DMS53 treated with DMSO at 0.1 percent for 48 hours (cell line): ENCODE measurements around the gene HEYL.
A peak's percentile ranks its signal among the peaks of the same experiment; 100 is the strongest.

ENCODE experiments used
- DNase-seq: peaks from one replicate; lab custom pipeline; 2025; ENCODE audit not compliant: unreplicated experiment; lab: John Stamatoyannopoulos, UW

The HEYL gene

DNA sequence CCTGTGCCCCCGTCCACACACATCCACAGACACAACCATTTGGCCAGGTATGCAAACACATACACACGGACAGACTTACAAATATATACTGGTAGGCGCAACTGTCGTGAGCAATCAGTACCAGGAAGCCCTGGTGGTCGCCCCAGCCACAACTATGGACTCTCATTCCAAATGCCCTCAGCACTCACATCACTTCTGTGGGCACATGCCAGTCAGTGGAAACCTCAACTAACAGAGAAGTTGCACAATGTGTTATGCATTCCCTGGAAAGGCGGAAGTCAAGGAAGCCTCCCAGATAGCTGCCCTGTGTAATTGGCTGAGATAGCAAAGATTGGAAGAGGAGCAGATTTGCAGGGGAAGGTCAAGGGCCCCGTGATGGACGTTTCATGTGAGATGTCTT lies 1.4 kb upstream of the HEYL start:
- no peak for DNase-seq

DNA sequence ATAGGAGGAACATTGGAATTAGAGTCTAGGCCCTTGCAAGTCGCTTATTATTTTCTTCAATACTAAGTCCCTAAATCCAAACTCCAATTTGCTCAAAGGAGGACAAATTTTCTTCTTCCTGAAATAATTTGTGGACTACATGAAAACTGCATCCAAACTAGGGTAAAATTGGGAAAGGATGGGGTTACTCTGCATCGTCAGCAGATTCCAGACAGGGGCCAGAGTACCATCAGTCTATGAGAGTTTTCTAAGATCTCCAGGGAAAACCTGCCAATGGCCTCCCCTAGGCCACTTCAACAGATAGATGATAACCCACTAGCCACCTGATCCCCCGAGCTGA lies 508 bp downstream of the HEYL start:
- no peak for DNase-seq

DNA sequence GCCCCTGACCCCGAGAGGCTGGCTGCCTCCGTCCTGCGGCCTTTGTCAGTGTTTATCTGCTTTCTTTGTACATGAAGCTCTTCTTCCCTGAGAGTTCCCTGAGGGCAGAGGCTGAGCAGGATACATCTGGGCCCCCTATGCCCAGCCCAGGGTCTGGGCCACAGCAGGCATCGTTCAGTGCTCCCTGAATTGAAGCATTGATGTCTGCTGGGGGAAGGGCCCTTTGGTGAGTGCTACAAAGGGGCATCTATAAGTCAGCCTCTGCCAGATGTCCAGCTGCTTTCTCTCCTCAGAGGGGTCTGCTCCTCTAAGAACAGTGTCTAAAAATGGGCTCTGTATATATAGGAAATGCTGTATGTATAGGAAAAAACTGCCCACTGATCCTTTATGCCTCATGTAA lies 2.1 kb downstream of the HEYL start:
- DNase-seq: no peak

DNA sequence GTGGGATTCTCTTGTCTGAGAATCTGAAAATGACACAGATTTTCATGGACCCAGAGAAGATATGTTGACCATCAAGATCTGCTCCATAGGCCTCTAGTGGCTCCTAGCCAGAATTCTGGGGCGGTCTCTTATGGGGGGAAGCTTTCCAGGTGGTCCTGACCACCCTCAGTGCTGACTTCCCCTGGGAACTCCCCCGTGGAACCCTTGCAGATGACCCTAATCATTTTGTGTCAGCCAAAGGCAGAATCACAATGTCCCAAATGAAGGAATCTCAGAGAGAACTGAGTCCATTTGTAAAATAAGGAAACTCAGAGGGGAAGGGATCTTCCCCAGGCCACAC lies 3.6 kb downstream of the HEYL start:
- no peak for DNase-seq

DNA sequence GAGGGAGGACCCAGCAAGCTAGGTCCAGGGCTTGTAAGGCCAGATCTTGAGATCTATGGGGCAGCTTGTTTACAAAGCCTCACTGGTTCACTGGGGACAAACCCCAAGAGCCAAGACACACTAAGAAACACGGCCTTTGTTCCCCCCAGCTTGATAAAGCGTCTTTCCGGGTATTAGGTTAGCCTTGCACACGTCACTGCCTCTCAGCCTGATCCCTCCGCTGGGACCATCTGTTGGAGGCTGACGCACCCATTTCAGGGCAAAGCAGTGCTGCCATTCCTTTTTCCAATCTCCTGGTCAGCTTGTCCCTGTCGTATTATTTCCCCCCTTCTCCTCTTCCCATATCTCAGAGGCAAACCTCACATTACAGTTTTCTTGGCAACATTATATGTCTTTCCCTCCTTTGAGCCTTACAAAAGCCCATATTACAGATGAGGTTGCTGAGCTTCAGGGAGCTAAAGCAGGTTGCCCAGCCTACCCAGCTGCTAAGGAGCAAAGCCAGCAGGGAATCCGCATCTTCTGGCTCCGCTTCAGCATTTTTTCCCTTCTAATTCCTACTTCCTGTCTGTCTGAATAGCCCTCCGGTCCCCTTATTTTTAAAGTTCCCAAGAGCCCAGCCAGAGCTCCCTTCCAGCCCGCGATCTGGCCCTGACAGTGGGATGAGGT lies 4.1 kb downstream of the HEYL start:
- DNase-seq: no peak

DNA sequence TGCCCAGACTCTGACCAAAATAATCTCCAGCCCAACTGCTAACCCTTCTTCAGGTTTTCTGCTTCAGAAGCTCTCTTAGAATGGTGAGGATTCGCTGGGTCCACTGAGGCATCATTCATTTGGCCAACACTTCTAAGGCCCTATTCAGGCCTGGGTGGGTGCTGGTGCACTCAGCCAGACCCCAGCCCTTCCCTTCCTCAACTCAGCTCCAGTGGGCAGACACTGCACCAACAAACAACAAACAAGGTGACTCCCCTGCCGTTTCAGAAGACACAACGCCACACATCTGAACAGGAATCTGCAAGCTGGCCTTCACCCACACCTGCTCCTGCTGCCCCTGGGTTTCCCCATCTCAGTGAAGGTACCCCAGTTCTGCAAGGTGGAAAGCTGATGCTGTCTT lies 6.0 kb downstream of the HEYL start:
- no peak for DNase-seq

DNA sequence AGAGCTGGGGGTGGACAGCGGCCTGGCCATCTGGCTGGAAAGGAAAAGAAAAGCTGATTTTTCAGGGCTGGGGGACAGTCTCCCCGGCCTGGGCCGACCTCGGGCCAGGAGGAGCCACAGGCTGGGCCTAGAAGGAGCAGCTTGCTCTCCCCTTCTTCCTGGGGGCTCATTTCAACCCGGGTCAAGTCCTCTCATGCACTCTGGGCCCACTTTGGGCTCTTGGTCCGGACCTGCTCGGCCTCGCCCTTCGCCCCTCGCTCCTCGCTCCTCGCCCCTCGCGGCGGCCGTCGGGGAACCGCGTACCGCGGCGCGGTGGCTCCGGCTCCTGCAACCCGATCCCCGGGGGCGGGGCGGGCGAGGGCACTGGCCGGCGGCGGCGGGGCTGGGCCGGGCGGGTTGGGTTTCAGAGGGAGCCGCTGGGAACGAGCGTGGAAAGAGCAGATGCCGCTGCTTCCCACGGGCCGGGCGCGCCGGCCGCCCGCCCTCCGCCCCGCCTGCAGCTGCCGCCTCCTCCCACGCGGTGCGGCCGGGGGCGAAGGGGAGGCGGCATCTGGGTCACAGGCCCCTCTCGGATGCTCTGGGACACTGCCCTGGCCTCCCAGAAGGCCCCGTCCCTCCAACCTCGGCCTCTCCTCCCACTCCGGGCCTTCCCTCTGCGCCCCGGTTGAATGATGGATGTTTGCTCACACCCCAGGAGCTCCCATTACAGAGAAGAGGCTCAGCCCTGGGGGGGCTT lies 6.6 kb downstream of the HEYL start:
- DNase-seq: peak; percentile 22

DNA sequence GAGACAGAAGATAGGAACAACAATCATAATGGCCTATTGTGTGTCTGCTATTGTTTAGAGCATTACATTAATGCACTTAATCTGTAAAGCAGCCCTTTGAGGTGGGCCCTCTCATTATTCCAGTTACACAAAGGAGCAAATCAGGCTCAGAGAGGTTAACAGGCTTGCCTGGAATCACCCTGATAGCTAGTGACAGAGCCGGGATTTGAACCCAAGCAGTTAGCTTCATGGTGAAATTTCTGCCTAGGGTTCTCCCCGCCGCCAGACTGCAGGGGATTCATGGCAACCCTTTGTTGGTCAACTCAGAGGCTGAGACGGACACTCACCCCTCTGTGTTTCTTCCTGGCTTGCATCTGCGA lies 7.1 kb downstream of the HEYL start:
- DNase-seq: no peak

DNA sequence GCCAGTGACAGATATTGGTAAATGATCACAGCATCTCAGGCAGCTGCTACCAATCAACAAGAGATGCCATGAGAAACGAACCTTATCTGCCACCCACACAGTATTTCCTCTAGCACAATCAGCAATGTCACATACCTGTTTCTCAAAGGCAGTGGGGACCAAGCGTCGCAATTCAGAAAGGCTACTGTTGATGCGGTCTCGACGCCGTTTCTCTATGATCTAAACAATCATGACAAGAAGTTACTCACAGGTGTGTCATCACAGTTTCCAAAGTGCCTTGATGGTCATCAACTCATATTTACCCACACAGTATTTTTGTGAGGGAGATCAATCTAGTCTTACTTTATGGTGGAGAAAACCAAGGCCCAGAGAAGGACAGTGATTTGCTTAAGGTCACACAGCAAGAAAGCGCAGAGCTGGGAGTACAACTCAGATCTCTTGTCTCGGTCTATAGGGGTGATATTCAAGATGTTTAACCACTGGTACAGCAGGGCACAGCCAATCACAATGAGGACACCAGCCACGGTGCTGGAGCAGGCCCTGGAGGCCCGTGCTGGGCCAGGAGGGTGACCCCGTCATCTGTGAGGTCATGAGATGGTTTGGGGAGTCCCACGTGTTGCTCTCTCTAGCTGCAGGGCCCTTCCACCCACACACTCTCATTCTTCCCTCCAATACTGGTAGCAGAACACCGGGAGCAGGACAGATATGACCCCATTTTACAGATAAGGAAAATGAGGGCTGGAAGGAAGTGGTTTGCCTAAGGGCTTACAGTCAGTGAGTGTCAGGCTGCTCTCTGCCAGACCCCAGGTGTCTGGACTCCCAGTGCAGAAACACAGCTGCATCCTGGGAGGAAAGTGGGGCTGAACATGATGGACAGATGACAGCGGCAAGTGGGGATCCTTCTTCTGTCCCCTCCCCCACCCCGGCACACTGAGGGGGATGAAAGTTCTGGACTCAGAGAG lies 7.8 kb downstream of the HEYL start:
- DNase-seq: no peak

DNA sequence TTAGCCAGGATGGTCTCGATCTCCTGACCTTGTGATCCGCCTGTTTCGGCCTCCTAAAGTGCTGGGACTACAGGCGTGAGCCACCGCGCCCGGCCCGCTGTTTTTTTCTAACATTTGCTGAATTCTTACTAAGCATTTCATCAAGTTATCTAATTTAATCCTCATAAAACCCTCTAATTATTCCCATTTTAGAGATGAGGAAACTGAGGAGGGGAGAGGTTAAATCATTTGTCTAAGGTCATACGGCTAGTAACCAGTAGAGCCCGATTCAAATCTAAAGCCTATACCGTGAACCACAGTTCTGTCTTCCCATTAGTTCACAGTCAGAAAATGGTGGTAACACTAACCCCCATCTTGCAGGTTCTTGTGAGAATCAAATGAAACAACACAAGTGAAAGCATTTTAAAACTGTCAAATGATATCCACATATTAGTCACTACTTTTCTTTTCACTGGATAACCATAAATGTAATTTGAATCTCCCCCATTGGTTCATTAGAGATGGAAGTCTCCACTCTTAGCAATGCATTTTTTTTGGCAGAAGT lies 10.6 kb downstream of the HEYL start:
- no peak for DNase-seq

DNA sequence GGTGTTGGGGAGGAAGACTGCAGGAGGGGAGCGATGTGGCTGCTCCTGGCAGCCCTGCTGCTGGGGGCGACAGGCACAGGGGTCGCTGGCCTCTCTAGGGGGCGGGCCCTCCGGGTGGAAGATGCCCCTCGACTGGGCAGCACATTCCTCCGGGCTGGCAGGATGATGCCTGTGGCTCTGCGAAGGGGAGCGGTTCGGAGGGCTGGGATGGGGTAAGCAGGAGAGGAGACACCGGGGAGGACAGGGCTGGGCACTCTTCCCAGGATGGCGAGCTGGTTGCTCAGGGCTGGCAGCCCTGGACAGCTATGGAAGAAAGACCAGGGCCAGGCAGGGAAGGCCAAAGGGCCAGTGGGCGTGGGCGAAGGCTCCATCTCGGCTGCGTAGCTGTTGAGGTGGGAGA lies 12.8 kb downstream of the HEYL start:
- no peak for DNase-seq

DNA sequence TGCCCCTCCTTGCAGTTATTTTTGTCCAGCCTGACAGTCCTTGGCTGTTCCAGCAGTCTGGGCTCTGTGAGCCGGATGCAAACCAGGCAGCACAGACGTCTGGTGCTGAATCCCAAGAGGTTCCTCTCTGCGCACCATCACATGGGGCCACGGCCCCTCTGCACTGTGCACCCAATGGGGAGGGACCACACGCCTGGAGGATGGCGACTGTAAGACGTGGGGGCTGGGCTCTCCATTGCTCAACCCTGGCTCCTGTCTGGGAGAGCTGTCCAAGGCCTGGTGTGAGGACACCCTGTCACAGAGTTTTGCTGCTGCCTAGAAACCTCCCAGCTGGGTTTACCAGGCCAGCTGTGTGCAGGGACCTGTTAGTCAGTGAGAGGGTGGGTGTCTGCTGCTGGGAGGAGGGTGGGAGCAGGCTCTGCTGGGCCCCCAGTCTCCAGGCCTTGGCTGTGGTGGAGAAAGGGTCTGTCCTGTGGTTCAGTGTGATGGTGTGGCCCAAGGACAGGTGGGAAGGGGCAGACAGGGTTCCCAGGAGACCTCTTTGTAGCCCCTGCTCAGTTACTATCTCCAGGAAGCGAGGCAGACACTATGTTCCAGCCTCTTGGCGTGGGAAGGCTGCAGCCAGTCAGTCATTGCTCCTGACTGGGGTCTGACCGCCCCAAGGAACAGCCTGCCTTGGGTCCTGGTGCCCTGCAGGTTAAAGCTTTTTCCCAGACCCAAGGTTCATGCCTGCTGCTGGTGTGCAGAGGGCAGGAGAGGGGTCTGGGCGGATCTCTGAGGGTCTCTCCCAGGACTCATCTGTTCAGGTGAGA lies 13.8 kb downstream of the HEYL start:
- DNase-seq: no peak

DNA sequence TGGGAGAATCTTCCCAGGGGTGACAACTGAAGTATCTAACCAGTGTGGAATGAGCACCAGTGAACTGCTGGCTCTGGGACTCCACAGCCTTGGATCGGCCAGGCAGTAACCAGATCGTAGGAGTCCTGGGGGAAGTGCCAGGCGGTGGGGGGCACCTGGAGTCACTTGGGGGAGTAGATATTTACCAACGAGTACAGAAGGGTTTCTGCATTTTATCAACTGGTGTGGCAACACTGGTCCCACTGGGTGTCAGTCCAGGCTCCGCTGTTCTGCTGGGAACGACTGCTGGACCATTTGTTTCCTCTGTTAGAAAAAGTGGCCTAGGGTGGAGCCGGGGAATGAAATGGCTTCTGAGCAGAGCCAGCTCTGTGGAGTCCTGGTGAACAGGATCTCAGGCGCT lies 14.4 kb downstream of the HEYL start:
- DNase-seq: no peak

DNA sequence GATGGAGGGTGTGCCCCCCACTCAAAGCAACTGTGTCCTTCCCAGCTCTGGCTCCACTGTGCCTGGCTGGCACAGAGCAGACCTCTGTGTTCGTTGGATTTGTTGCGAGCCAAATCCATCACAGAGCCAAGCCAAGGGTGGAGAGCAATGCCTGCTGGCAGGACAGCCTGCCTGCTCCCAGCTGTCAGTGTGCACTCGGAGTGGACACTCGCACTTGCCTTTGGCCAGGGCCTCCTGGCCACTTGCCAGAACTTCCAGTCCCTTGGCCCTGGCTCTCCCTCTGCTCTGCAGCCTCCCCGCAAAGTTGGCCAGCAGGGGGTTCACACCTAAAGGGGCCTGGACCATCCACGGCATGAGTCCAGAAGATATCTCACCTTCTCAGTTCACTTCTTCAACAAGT lies 16.4 kb downstream of the HEYL start:
- no peak for DNase-seq

DNA sequence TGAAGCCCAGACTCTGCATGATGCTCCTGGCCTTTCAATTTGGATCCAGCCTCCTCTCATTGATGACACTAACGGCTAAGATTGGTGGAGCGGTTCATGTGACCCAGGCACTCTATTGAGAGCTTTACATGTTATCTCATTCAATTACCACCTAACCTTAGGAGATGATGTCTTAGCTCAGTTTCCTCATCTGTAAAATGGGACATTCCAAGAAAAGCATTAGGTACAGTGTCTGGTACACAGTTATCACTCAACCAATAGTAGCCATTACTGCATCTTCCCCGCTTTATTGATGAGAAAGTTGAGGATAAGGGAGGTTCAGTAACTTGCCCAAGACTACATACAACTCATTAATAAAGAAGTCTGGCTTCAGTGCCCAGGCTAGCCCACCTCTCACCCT lies 17.0 kb downstream of the HEYL start:
- DNase-seq: no peak

DNA sequence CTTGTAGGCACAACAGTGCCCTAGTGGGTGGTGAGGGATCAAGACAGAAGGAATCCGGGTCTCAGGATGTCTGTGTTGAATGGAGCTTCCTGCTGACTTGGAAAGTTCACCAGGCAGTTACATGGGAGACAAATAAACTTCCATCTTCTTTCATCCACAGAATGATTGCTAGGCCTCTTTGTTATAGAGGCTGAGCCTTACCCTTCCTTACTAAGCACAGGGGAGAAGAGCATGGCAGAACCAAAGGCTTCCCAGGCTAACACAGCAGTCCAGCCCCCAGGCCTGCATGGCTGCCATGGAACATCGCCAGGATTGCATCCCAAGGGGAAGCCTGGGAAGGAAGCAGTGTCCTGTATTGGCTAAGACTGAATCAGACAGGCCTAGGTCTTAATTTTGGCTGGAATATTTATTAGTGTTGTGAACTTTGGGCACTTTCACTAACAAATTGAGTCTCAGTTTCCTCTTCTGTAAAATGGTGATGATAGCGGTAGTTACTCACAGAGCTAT lies 18.7 kb downstream of the HEYL start:
- no peak for DNase-seq

DNA sequence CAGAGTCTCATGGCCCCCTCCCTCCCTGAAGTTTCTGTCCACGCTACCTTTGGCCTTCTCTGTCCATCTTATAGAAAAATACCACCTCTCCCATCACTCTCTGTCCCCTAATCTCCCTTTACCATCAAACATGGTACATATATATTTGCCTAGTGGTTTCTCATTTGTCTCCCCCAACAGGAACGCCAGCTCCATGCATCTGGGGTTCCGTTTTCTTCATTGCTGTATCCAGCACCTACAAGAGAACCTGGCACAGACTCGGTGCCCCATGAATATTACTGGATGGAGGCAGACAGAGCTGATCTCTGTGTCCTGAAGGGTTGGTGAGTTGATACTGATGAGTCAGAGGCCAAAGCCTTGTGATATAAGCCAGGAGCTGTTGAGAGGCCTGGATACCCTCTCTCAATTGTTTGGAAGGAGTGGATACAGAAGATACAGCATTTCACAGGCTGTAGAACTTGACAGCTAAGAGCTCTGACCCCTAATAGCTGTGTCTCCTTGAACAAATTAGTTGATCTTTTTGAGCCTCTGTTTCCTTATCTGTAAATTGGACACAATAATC lies 21.9 kb downstream of the HEYL start:
- DNase-seq: no peak

DNA sequence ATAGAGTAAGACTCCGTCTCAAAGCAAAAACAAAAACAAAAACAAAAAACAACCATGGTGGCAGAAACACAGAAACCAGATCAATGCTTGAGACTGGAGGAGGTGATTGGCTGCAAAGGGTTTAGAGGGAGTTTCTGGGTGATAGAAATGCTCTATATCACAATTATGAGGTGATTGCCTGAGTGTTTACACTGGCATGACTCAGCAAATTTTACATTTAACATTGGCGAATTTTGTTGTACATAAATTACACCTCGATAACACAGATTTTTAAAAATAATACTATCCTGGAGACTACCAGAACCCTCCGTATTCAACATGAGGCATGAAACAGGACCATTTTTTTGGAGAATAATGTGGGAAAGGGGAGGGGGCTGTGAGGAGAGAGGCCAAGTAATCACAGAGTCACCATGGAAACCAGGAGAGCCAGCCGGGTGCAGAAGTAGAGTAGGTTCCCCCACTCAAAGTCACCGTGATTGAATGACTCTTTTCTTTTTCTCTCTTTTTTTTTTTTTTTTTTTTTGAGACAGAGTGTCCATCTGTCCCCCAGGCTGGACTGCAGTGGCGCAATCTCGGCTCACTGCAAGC lies 24.3 kb downstream of the HEYL start:
- no peak for DNase-seq

DNA sequence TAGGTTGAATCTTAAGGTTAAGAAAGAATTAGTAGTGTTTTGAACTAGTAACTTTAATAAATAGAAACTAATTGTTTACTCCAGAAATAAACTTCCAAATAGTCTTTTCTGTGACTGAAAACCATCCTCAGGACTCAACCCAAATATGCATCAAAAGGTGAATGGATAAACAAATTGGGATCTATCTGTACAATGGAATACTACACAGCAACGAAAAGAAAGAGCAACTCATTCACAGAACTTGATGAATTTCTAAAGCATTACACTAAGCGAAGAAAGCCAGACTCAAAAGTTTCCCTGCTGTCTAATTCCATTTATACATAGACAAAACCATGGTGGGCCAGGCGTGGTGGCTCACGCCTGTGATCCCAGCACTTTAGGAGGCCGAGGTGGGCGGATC lies 25.0 kb downstream of the HEYL start:
- DNase-seq: no peak

DNA sequence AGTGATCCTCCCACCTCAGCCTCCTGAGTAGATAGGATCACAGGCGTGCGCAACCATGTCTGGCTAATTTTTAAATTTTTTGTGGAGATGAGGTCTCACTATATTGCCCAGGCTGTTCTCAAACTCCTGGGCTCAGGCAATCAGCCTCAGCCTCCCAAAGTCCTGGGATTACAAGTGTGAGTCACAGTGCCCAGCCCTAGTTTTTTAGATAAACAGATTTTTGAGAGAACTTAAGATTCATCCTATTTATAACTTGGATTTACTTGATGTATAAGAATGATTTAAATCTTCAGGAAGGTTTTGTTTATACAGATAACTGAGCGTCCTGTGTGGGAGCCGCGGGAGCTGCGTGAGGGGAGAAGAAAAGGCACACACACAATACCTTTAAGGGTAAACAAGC lies 26.2 kb downstream of the HEYL start:
- DNase-seq: no peak
